HuH-7 (cell line): Measurements from ENCODE around the gene USO1.
"Not testable (repeated sequence)": the region's sequence is repeated elsewhere in the genome, so short reads cannot be mapped to it uniquely, and the experiment has no call there.

Source experiments
- DNase-seq: peaks from one replicate; pipeline ENCODE4 v3.0.0; 2011; ENCODE audit warnings: low spot score

USO1 gene

DNA sequence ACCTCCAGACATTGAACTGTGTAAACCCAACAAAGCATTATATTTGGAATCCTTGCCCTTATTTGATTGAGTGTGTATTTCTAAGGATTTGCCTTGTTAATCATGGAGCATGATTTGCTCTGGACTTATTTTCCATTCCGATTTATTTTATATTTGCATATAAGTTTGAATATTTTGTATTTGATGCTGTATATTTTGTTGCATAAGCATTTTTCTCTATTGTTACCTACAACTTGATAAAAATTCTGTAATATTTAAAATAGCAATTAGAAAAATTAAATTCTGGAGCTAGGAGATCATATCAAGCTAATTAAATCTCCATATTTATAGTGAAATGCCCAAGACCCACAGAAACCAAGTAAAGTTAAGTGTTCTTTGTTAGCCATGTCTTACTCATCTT is 47.2 kb downstream of the USO1 start:
- DNase-seq, result no peak

DNA sequence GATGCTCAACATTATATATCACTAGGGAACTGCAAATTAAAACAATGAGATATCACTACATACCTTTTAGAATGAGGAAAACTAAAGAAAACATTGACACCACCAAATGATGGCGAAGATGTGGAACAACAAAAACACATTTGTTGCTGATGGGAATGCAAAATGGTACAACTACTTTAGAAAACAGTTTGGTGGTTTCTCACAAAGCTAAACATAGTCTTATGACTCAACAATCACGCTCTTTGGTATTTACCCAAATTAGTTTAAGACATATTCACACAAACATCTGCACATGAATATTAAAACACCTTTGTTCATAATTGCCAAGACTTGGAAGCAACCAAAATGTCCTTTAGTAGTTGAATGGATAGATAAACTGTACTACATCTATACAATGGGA is 53.2 kb downstream of the USO1 start:
- no peak for DNase-seq

DNA sequence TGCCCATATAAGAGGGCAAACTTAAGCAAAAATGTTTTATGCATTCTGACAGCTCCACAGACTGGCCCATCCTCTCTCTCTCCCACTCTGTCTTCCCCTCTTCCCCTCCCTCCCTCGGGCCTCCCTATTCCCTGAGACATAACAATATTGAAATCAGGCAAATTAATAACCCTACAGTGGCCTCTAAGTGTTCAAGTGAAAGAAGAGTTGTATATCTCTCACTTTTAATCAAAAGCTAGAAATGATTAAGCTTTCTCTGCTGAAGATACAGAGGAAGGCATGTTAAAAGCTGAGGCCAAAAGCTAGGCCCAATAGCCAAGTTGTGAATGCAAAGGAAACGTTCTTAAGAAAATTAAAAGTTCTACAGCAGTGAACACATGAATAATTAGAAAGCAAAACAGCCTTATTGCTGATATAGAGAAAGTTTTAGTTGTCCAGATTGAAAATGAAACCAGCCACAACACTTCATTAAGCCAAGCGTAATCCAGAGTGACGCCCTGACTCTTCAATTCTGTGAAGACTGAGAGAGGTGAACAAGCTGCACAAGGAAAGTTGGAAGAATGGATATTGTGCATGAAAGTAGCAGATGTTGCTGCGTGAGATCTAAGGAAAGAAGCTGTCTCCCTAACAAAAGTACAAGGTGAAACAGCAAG is 54.9 kb downstream of the USO1 start:
- no peak for DNase-seq

DNA sequence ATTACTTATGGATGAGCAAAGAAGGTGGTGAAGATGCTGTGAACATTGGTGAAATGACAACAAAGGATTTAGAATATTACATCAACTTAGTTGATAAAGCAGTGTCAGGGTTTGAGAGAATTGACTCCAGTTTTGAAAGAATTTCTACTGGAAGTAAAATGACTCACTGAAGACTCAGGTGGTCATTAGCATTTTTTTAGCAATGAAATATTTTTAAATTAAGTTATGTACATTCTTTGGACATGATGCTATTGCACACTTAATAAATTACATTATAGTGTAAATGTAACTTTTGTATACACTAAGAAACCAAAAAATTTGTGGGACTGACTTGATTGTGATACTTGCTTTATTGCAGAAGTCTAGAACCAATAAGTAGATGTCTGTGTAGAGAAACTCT is 56.9 kb downstream of the USO1 start:
- DNase-seq, result no peak

DNA sequence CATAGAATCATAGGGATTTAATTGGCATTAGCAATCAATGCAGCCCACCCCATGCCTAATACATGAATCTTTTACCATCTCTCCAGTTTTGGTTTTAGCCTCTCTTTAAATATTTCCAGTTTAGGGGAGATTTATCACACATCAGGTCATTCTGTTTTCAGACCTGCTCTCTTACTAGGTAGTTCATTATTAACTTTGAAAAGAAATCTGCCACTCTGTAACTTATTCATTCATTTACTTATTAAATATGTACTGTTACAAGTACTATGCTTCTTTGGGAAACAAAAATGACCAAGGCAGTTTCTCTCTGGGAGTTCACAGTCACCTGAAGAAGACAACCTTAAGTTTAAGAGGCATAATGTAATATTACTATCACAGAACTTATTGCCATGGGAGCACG is 62.1 kb downstream of the USO1 start:
- DNase-seq, result no peak

DNA sequence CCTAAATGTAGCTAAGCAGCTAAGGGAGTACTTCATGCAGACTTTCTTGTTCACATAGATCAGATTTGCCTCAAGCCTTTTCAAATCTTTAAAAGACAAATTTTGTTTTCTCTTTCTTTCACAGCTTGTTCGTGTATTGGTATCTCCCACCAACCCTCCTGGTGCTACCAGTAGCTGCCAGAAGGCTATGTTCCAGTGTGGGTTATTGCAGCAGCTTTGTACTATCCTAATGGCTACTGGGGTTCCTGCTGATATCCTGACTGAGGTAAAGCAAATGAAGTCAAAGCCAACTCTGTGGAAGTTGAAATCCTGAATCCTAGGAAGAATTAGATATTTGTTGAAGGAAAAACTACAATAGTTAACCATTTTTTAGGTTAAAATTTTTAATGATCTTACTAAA is 62.6 kb downstream of the USO1 start:
- no peak for DNase-seq

DNA sequence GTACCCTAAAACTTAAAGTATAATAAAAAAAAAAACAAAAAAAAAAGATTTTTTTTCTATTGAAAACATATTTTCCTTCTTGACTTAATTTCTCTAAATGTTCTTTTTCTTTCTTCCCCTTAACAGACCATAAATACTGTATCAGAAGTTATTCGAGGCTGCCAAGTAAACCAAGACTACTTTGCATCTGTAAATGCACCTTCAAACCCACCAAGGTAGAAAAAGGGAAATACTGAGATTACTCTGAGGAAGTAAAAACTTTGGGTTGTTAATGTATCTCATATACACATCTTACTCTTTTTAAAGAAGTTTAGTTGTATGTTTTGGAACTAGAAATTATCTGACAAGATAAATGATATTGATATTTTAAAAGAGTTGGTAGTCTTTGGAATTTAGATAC is 65.6 kb downstream of the USO1 start:
- DNase-seq, result no peak

DNA sequence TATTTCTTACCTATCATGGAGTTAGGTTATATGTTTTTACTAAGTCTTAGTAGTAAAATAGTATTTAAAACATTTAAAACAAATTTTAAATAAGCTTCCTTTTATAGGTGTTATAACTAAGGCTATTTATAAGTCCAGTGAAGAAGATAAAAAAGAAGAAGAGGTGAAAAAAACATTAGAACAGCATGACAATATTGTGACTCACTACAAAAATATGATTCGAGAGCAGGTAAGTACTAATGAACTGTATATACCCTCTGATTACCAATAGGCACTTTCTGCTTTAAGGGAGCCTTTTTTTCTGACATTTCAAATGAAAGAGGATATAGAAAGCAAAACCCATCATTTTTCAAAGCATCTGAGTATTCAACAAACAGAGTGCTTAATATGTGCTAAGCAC is 76.6 kb downstream of the USO1 start:
- no peak for DNase-seq

DNA sequence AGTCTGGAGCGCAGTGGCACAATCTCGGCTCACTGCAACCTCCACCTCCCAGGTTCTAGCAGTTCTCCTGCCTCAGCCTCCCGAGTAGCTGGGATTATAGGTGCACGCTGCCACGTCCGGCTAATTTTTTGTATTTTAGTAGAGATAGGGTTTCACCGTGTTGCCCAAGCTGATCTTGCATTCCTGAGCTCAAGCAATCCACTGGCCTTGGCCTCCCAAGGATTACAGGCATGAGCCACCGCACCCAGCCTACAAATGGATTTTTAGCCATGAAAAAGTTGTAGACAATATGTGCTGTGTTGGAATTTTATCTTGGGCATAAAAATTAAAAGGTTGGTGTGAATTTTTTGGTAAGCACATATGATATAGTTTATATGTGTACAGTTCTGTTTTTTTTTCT is 81.7 kb downstream of the USO1 start:
- not testable (repeated sequence) for DNase-seq

DNA sequence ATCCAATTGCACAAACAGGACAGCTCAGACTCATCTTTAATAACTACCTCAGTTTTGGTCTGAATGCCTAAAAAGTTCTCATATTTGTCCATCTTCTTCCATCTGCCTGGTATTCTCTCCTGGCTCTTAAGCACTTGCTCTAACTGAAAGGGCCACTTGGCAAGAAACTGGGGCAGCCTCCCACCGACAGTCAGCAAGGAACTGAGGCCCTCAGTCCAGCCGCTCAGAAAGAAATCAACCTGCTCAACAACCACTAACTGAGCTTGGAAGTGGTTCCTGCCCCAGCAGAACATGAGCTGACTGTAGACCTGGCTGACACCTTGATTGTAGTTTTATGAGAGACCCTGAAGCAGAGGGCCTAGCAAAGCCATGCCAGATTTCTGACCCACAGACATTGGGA is 93.5 kb downstream of the USO1 start:
- no peak for DNase-seq

DNA sequence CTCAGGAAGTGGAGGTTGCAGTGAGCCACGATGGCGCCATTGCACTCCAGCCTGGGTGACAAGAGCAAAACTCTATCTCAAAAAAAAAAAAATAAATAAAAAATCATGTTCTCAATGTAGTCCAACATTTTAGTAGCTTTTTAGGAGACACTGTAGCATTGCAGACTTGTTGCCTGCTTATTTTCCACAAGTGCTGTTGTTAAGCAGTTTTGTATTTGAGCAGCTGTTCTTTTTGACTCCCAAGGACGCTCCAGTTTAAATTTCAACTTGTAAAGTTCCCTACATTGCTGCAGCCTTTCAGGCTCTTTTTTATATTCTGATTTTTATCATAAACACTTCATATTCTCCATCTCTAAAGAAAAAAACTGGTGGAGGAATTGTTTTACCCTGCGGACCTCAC is 94.7 kb downstream of the USO1 start:
- DNase-seq, result no peak

DNA sequence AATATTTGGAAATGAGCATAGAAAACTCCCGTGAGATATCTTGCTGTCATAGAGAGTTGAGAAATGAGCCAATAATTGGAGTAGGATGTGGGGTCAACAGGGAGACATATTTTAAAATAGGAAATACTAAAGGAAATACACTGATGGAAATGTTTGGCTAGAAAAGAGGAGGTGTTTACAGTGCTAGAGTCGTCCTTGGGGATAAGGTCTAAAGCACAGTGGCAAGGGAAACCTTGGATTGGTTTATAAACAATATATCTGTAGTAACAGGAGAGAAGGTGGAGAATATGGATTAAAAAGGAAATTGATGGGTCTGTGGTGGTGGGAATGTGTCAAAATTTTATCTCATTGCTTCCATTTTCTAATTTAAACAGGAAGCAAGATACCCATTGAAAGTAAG is 95.8 kb downstream of the USO1 start:
- DNase-seq, result no peak

DNA sequence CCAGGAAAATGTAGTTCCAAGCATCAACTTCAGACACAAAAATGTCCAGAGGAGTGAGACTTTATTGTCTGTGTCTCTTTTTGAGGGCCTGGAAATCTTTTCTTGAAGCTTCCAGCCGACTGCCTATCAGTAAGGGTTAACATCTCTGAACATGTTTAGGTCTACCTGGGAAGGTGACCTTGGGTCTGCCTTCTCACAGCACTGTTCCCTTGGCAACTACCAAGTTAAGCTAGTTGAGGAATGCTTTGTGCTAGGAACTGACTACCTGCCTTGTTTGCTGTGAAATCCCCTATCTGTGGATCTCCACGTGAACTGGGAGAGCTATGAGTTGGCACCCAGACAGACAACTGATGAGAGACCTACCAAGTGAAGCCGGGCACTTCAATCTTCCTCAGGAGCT is 96.3 kb downstream of the USO1 start:
- DNase-seq, result no peak

DNA sequence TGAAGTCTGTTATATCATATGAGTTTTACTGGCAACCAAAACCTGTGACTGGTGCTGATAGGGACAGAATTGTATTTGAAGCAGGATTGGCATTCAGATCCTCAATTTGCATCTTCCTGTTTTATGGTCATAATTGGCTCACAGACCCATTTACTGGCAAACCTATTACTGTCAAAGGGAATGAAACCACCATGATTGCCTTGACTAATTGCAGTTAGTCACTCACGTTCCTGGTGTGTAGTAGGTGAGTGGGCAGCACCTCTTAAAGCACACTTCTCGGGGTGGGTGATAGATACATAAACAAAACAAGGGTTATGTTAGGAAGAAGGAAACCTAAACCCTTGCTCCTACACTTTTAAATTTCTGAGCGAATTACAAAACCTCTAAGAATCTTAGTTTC is 96.8 kb downstream of the USO1 start:
- no peak for DNase-seq

DNA sequence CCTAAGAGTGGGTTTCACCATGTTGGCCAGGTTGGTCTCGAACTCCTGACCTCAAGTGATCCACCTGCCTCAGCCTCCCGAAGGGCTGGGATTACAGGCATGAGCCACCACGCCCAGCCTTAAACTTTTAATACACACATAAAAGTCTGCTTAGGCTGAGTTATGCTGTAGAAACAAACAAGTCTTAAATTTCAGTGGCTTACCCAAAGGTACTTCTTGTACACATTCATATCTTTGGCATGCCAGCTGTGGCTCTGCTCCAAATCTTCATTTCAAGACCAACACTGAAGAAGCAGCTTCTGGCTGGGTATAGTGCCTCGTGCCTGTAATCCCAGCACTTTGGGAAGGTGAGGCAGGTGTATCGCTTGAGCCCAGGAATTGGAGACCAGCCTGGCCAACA is 97.6 kb downstream of the USO1 start:
- no peak for DNase-seq

DNA sequence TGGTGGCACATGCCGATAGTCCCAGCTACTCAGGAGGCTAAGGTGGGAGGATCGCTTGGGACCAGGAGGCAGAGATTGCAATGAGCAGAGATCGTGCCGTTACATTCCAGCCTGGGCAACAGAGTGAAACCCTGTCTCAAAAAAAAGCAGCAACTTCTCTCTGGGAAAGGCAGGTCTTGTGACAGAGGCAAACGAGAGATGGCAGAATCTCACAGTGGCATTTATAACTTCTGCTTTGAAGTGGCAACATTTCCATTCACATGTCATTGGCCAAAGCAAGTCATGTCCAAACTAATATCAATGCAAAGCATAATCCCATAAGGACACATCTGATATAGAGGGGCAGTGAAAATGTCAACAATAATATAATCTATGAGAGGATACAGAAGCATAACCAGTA is 98.0 kb downstream of the USO1 start:
- no peak for DNase-seq

DNA sequence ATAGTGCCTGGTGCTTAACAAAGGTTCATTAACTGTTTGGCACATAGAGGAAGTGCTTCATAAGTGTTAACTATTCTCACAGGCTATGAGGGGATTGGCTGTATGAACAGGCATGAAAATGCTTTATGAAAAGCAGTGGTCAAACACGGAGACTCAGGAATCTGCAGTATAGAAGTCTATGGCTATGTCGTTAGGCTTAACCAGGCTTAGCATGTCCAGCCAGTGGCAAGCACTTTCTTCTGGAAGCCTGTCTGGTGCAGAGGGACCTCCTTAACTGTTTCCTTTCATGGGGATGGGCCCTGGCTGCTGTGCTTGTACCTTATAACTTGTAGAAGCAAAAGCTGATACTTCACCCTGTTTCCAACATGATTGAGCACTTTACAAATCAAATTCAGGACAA is 99.4 kb downstream of the USO1 start:
- DNase-seq, result no peak

DNA sequence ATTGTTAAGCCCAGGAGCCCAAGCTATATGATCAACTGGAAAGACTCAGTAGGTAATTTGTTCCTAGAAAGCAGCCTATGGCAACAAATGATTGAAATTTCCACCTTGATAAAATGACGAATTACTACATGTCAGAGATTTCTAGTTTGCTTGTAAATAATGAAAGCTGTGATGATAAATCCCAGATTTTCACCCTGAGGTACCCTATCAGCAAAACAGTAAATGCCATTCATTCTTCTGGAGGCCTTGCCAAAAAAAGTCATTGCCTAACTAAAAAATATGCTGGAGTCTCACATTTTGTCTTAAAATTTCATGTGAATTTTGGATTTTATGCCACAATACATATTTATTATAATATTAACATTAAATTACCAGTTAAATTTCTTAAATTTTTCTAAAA is 106.5 kb downstream of the USO1 start:
- no peak for DNase-seq

DNA sequence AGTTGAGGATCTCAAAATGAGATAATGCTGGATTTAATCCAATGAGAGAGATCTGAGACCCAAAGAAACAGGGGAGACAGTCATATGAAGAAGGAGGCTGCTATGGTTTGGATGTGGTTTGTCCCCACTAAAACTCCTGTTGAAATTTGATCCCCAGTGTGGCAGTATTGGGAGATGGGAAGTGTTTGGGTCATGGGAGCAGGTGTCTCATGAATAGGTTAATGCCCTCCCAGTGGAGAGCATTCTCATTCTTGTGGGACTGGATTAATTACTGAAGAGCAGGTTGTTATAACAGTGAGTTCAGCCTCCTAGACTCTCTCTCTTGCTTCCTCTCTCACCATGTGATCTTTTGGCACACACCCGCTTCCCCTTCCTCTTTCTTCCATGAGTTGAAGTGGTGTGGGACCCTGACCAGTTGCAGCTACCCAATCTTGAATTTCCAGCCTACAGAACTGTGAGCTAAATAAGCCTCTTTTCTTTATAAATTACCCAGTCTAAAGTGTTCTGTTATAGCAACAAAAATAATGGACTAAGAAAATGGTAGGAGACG is 107.6 kb downstream of the USO1 start:
- DNase-seq, result no peak

DNA sequence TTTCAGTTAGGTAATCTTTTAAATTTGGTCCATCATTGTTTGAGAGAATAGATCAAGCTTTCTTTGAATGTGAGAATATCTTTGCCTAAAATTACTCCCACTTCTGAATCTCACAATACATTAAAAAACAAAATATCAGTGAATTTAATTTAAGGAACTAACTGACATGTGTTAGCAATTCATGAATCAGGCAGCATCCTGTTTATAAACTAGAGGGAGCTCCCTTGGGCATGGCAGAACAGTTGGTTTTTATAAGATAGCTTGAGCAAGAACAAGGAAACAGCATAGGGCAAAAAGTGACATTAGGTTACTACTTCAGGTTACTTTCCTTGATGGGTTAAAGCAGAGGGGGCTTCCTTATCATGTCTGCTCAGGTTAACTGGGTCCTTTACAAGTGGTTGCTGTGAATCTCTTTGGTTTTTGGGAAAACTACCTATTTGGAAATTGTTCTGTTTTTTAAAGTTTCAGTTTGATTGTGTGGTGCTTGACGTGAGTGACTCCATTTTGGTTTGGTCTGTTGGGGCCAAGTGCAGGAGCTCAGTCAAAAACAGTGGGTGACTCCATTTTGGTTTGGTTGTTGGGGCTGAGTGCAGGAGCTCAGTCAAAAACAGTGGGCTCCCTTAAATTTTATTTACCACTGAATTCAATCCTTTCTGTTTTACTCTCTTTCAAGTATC is 109.9 kb downstream of the USO1 start:
- no peak for DNase-seq

DNA sequence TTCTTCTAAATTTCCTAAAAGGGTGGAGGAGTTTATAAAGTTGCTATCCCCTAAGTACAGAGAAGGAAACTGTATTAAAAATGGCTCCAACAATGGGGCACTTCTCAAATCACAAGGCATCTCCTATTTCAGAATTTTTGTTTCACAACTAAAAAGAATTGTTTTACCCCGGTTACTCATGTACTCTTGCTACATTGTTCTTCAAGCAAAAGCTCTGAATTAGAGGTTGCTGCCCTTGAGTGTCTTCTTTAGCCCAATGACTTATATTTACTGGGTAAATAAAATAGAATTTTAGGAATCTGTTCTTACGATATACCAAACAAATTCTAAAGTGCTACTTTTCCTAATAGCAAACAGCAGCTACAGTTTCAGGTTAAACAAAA is 110.4 kb downstream of the USO1 start:
- DNase-seq, result no peak

DNA sequence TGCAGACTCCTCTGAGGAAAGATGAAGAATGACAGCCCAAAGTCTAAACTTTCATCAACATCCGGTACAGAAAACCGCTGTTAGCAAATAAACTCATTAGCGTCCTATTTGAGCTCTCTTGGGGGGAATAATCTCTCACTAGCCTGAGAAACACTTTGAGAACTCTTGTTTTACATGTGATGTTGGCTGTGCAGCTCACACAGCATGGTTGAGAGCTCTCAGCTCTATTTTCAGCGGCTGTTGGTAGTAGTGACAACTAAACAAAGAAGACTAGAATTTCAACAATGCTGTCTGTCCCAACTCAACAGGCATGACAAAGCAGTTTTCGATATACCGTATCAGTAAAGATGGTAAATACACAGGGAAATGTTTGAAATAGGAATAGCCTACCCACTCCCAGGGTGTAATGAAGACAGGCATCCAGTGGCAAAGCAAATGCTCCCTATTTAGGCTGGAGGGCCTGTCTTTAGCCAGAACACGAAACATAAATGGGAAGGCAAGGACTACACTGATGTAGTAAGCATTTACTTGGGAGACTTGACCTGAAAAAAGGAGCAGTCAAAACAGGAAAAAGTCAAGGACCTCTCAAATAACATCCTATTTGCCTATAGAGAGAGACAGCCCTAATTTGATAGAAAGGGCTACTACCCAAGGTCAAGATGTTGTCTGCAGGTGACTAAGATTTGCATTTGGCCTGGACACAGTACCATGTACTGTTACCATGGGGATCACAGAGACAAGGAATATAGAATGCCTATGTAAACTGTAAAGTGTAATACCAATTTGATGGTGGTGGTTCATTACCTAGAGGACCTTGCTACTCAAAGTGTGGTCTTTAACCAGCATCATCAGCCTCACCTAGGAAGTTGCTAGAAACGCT is 117.5 kb downstream of the USO1 start:
- DNase-seq, result peak; percentile 8

DNA sequence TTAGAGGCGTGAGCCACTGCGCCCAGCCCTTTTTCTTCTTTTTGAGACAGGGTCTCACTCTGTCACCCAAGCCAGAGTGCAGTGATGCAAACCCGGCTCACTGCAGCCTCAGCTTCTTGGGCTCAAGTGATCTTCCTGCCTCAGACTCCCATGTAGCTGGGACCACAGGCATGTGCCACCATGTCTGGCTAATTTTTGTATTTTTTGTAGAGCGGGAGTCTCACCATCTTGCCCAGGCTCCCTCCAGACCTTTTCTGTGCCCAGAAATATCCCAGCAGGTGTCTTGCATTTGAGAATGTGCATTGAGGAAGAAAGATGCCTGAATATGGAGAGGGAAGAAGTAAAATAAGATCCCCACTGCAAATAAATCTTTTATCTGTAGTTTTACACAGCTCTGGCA is 119.2 kb downstream of the USO1 start:
- DNase-seq, result no peak
